NK-92 (cell line): ENCODE measurements around the gene PRMT7.

Experiments used
- DNase-seq: peaks from one replicate; lab custom pipeline; 2025; ENCODE audit not compliant: unreplicated experiment; lab: John Stamatoyannopoulos, UW

Gene PRMT7

GRCh38 chr16:68310774-68311511, at the start of gene PRMT7, which contains the start of gene SLC7A6OS:
Gene PRMT7, plus strand, starts transcription at chr16:68311019. Its CDS starts 4,961 bp downstream, at chr16:68315980.
Gene SLC7A6OS, minus strand, starts transcription at chr16:68310946. Its CDS starts 20 bp downstream, at chr16:68310926.
- peak; percentile 56 for DNase-seq

- no peak for DNase-seq
These were observed 47.2 kb upstream of the PRMT7 start for GRCh38 chr16:68263559-68264127.

- DNase-seq = no peak
These were observed 46.4 kb upstream of the PRMT7 start, which contains the start of gene SLC7A6 for GRCh38 chr16:68264128-68265077. Gene SLC7A6, plus strand, starts transcription at chr16:68264526. Its CDS starts 10,201 bp downstream, at chr16:68274727.

- DNase-seq = no peak
These were observed 45.5 kb upstream of the PRMT7 start for GRCh38 chr16:68265078-68265920.

GRCh38 chr16:68267612-68268405, 43.0 kb upstream of the PRMT7 start:
- DNase-seq = no peak

- DNase-seq = no peak
These were observed 41.0 kb upstream of the PRMT7 start for GRCh38 chr16:68269793-68270192.

- DNase-seq = no peak
These were observed 40.5 kb upstream of the PRMT7 start for GRCh38 chr16:68270353-68270752.

- DNase-seq = no peak
These were observed 38.2 kb upstream of the PRMT7 start for GRCh38 chr16:68272507-68273209.

- DNase-seq = no peak
These were observed 37.4 kb upstream of the PRMT7 start for GRCh38 chr16:68273459-68273858.

- DNase-seq = no peak
These were observed 36.9 kb upstream of the PRMT7 start for GRCh38 chr16:68273896-68274295.

GRCh38 chr16:68274441-68274840, 36.4 kb upstream of the PRMT7 start:
- DNase-seq = no peak

- DNase-seq = no peak
These were observed 35.1 kb upstream of the PRMT7 start for GRCh38 chr16:68275611-68276191.

GRCh38 chr16:68276223-68276622, 34.6 kb upstream of the PRMT7 start:
- DNase-seq = no peak

- no peak for DNase-seq
These were observed 30.9 kb upstream of the PRMT7 start for GRCh38 chr16:68279726-68280558.

- no peak for DNase-seq
These were observed 29.3 kb upstream of the PRMT7 start for GRCh38 chr16:68281368-68282063.

- DNase-seq = no peak
These were observed 28.8 kb upstream of the PRMT7 start for GRCh38 chr16:68282064-68282452.

GRCh38 chr16:68283346-68283745, 27.5 kb upstream of the PRMT7 start:
- DNase-seq = no peak
